HG03565 (cell line): ENCODE results near the gene CST3.

Experiments
- ATAC-seq: cut with Tn5 transposase; IDR thresholded peaks from one replicate; pipeline ENCODE4 v1.9.1; 2021; ENCODE audit warnings: mild to moderate bottlenecking, moderate library complexity; ENCODE audit not compliant: unreplicated experiment

CST3 gene

DNA sequence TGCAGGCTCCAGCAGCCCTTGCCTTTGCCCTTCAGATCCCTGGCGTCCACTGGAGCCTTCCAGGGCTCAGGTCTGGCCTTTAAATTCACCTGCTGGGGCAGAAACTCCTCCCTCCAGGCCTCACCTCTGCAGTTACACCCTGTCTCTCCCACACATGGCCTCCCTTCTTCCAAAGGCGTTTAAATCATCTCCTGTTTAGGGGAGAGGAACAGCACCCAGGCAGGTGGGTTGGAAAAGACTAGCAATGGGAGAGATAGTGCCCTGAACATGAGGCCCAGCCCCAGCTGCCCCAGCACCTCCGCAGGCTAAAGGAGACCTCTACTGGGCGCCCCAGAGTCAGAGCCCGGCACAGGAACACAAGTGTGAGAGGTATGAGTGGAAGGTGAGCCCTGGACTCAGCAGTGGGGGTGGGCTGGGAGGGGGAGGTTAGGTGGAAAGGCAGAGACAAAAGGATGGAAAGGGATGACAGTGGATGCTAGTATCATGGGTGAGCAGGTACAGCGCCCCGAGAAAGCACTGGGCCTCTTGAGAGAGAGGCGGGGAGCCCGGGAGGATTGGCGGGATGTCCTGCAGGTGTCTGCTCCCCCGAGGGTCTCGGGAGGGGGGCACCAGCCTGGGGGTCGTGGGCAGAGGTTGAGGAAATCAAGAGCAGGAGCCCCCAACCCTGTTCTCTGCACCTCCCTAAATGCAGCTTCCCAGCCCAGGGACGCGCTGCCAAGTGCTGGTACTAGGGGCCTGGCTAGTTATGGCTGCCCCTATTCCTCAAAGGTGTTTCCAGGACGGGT, 31.7 kb downstream of the CST3 start, which contains the start of gene CST9:
CST9 (minus strand) TSS at position 51 of the 785 bp plus-strand sequence. CDS start 53 bp downstream, outside the sequence.
- ATAC-seq: no peak

DNA sequence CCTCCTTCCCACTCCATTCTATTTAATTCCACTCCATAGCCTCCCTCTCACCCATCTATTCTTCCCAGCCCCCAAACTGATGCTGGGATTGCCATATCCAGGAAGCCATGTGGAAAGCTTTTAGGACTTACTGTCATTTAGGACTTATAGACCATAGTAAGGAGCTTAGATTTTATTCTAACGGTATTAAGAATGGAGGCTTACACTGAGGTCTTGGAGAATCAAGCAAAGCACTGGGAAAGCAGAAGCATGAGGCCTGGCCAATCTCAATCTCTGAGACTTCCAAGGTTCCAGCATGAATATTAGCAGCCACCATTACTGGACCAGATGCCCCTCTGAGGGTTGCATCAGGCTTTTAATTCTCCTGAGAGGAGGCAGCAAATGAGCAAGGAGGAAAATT, 33.4 kb downstream of the CST3 start:
- ATAC-seq: no peak

DNA sequence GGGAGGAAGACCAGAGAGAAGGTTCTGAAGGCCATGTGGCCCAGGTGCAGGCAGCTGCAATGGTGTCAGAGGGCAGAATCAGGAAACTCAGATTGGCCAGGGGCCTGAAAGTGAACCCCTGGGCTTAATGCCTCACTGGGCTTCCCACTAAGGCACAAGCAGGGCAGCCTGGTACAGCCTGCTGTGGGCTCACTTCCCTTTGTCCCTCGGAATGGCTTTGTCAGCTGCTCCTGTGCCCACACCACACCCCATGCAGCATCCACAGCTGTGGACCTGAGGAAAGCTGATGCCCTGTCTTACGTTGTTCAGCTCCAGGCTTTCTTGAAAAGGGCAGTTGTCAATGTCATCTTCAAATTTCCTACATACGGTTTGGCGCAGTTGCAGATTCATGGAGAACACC, 34.4 kb downstream of the CST3 start:
- ATAC-seq: no peak

DNA sequence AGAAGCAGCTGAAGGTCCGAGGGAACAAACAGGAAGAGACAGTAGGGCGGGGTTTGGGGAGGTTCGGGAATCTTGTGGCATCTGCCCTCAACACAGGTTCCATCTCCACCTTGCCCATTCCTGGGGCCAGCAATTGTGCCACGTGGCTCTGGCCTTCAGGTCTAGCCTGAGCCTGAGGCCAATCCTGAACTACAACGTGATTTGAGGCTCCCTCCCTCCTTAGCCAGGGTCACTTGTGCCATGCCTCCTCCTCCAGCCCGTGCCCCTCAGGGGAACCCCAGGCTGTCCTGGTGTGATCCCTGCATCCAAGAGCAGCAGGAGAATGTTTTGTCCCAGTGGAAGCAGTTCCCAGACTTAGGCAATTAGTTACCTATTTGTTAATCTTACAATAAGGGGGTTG, 35.1 kb downstream of the CST3 start:
- no peak for ATAC-seq

DNA sequence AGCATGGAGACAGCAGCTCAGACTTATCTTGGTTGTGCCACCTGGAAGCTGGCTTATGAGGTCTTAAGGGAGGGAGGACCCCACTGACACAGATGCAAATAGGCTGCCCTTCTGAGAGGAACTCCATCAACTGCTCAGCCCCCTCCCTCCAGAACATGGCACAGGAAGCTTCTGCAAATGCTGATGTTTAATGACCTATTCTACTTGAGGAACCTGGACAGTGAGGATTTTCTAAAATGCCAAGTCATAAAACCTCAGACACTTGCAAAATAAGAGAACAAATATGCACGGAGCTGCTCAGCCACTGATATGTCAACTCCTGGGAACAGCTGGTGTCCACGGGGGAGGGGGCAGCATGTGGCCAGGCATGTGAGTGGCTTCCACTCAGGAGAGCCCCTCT, 35.5 kb downstream of the CST3 start:
- ATAC-seq: no peak

DNA sequence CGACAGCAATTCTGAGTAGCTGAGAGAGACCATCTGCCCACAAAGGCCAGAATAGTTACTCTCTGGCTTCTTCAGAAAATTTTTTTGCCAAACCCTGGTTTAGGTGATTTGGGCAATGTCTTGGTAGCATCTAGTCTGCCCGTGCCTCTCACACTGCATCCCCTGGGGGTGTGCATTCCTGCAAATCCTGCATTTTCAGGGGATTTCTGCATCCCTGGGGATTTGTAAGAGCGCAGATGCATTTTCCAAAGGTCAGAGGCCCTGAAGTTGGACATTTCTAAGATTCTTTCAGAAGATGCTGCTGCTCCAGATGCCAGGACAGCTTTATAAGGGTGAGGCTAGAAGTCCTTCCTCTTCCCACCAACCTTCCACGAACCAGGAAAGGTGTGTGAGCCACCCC, 36.0 kb downstream of the CST3 start:
- ATAC-seq: no peak

DNA sequence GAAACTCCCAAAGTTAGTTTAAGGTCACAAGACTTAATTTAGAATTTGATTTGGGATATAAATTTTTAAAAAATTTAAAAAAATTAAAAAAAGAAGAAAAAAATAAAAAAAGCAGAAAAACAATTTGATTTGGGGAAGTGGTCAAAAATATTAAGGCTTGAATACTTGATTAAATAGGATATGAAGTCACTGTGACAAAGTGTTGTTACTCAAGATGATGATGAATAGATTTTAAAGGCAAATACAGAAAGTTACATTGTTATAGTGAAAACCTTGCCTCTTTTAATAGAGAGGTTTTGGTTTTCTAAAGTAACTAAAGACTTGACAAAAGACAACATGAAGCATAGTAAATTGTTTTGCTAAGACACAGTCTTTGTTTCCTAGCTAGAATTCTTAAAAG, 39.3 kb downstream of the CST3 start:
- ATAC-seq: no peak

DNA sequence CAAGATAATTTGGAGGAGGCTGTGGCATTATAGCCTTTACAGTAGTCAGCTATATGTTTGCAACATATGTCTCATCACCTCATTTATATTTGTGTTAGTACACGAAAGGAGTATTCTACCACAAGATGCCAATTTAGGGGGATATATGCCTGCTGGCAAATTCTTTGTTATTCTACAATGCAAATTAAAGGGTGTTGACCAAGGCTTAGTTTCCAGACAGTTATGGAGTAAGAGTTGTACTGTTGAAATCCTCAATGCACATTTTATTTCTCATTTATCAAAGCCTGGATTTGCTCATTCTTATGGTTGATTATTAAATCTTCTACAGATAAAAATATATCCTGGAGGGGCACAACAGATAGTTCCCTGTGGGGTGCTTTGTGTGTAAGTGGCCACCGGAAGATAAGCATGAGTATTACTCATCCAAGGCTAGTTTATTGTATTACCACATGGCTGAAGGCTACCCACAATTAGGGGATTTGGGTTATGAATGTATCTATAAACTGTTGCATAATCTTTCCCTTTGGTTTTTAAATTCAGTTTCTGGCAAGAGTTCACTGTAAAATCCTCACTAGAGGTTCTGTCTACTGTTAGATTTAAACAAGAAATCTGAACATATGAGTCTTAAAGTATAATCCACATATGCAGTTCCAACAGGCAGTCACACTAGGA, 41.0 kb downstream of the CST3 start:
- ATAC-seq: no peak

DNA sequence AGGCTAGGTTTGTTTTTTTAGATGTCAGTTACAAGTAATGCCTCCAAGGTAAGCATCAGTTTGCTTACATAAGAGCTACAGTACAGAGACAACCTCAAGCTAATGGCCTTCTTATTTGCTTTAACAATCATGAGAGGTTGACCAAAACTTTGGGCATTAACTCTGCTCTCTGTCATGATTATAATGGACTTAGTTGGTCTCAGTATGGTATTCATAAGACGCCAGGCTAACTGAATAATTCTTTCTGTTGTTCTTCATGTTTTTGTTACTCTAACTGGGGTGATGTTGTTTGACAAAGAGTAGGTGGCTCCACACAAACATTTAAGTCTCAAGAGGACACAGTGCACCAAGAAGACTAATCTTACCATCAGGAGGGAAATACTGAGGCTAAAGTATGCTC, 41.8 kb downstream of the CST3 start:
- no peak for ATAC-seq

DNA sequence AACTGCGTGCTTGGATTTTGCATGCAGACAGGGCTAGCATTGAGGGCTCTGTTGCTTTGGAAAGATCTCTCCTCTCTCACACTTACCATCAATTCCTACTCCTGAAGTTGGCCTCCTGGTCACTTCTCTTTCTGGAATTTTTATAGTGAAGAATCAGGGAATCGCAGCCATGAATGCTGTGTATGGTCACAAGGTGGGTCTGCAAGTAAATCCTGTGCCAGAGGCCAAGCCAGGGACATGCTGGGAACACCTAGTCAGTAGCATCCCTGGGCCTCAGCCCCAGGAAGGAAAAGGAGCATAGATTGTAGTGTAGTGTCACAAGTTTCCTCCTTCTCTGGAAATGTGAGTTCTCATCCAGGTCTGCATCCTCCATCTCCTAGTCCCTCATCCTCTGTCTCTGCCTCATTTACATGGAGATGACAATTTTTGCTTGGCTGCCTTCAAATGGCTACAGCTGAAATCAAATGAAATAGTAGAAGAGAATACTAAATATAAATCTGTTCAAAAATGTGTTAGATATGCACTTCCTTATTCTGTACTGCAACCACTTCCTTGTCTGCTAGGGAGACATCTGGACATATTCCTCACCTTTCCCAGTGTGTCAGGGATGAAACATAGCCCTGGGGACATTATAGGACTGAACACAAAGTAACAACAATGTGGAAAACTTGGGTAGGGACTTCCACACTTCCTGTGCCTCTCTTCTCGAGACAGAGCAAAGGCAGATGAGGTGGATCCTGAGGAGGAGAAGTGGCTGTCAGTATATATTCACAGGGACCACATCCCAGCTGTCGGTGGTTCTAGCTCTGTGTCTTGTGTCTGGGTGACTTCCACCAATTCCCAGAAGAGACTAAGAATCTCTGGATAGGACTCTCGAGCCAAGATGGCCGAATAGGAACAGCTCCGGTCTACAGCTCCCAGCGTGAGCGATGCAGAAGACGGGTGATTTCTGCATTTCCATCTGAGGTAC, 49.0 kb downstream of the CST3 start:
- ATAC-seq: no peak

DNA sequence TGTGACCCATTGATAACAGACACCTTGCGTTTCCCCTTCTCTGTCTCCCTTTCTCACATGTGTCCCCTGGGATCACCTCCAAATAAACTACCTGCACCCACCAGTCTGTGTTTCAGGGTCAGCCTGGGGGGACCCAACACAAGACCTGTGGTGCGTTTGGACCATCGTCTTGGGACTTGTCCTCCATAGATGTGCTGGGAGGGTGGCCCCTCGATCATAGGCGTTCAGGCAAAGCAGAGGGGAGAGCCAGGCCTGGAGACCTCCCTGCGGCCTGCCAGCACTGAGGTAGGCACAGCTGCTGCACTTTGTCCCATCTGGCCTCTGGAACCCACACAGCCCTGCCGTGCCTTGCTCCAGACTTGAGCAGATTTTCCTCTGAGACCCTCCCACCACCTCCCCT, 50.1 kb downstream of the CST3 start:
- ATAC-seq: no peak

DNA sequence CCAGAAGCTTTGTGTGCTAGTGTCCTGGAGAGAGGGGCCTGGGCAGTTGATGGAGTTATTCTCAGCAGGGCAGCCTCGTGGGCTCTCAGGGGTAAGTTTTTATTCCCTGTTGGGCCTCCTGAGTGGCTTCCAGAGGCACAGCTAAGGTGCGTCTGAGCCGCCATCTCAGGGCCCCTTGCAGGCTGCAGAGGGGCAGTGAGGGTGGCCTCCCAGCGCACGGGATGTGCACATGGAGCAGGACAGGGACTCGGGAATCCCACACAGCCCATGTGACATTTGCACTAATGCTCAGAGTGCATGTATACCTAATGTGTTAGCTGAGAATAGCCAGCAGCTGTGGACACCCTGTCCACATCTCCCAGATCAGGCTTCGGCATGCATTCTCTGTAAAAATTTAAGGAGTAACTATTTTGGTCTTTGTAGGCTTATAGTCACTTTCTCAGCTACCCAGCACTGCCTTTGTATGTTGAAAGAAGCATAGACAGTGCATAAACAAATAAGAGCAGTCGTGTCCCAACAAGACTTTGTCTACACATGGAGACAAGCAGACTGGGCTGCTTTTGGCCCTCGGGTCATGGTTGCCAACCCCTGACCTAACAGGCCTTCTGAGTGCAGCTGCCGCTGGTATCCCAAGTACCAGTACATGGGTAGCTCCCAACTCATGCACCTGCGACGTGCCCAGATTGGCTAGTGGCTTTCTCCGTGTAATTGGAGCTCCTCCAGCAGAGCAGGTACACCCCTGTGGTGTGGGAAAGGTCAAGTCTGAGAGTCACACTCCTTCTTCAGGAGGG, 50.8 kb downstream of the CST3 start:
- ATAC-seq: no peak

DNA sequence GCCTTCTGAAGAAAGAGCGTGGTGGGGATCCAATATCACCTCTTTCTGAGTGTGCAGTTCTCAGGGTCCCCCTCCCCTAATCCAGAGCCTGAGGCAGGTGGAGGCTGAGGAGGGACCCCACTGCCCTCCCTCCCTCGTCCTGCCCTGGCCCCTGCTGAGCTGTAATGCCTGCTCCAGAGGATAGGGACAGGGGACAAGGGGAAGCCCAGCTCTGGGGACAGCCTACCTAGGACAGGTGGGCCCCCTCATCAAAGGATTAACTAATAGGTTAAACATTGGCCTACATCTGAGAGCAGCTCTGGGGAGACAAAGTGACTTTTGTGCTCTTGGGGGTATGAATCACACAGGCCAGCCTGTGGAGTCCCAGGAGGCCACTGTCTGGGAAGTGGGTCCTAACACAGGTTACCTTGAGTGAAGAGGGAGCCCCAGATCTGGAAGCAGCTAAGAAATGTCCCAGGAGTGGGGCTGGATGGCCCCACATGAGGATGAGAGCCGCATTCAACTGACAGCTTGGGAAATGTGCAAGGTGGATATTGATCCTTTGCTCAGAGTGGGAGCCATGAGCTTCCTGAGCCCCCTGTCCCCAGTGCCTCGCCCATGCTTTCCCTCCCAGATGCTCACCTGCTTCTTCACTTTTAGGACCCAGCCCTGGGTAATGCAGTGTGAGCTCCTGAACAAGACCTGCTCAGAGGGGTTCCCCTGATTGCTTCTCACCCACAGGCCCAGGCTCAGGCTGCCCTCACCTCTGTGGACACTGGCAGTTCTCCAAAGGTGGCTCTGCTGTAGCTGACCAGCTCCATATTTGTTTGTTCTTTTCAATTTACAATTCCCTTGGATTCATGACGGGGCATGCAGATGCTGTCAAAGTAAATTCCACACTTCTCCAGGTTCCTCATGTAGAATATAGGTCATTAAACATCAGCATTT, 51.7 kb downstream of the CST3 start:
- no peak for ATAC-seq

DNA sequence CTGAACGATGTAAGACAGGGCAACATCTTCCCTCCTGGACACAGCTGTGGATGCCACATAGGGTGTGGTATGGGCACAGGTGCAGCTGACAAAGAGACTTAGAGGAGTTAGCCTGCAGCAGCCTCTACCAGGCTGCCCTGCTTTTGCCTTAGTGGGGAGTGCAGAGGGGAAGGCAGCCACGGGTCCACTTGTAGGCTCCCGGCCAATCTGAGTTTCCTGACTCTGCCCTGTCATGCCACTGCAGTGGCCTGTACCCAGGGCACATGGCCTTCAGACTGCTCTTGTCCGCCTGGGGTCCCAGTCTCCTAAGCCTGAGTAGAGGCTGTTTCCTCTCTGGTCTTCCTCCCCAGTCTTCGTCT, 52.3 kb downstream of the CST3 start:
- no peak for ATAC-seq

DNA sequence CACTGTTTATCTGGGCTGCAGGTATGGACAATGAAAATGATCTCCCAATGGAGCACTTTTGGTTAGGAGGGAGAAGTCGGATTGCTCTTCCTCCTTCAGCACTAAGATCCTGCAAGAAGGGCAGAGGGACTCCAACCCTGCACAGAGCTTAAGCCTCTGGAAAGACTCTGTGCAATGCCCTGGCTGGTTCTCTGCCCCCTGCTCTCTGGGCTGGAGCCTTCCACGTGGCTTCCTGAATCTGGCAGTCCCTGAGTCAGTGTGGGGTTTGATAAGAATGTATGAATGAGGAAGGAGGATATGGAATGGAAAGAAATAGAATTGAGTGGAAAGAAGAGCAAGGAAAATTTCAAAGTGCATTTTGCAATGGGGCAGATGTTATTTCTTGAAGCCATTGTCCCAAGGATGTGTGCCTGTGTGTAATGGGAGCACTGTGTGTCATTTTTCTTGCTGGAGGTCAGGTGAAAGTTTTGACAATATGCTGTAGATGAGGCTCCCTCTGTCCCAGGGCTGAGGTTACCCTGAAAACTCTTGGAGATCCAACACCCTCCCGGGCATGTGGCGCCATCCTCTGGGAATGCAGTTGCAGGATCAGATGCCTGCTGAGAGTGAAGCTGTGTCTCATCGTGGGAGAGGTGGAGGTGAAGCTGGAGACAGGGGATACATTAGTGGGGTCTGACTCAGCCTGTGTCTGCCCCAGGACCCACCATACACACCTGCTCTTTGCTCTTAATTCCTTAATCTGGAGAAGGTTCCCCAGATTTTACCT, 53.1 kb downstream of the CST3 start:
- ATAC-seq: no peak
